OCI-LY7 (cell line): ENCODE measurements around the gene ENAM. TPM values are rescaled to one million over a fixed set of nuclear protein-coding genes. Genes with fewer than 3 reads are reported as not detected.

Experiments
- BruUV-seq: library from RNA; stranded (reverse); fragments of 400-500 nt; replicated peaks from 2 replicates; lab custom pipeline; 2021; lab: Mats Ljungman, UMichigan
- CTCF ChIA-PET: fragments of 300-600 bp; sonication (Branson Sonifier 250); formaldehyde crosslinking; loops from one replicate; lab custom pipeline; 2022; ENCODE audit warnings: antibody characterized with exemption; ENCODE audit not compliant: unreplicated experiment; lab: Charles Lee
- POLR2A ChIA-PET: fragments of 300-600 bp; sonication (Branson Sonifier 250); formaldehyde crosslinking; loops from one replicate; lab custom pipeline; 2022; ENCODE audit warnings: antibody characterized with exemption; lab: Charles Lee
- DNase-seq: peaks from one replicate; pipeline ENCODE4 v3.0.0-alpha.2; 2015; ENCODE audit warnings: low spot score
- H2AFZ ChIP-seq: fragments of 200-600 bp; sonication (generic), shearing (Covaris generic); 2 replicates; pipeline ENCODE4 v1.6.1; 2014; ENCODE audit warnings: mild to moderate bottlenecking, antibody characterized with exemption, low read length, moderate library complexity
- H3K27ac ChIP-seq: fragments of 200-600 bp; sonication (generic); 2 replicates; pipeline ENCODE4 v1.5.1; 2014; ENCODE audit warnings: mixed run types, low read depth, mild to moderate bottlenecking, moderate library complexity, low read length, inconsistent platforms; ENCODE audit not compliant: poor library complexity, severe bottlenecking
- H3K36me3 ChIP-seq: fragments of 200-600 bp; sonication (generic); 2 replicates; pipeline ENCODE4 v1.6.1; 2014; ENCODE audit warnings: mild to moderate bottlenecking, antibody characterized with exemption, low read length, moderate library complexity, mixed read lengths; ENCODE audit not compliant: insufficient read depth
- H3K4me1 ChIP-seq: fragments of 200-600 bp; sonication (generic); 2 replicates; pipeline ENCODE4 v1.5.1; 2014; ENCODE audit warnings: mild to moderate bottlenecking, low read length; ENCODE audit not compliant: insufficient read depth, poor library complexity, severe bottlenecking
- H3K4me2 ChIP-seq: fragments of 200-600 bp; sonication (generic); 2 replicates; pipeline ENCODE4 v1.6.1; 2014; ENCODE audit warnings: mild to moderate bottlenecking, low read length
- H3K4me3 ChIP-seq: fragments of 200-600 bp; sonication (generic); 2 replicates; pipeline ENCODE4 v1.5.1; 2014; ENCODE audit warnings: mild to moderate bottlenecking, low read depth, low read length; ENCODE audit not compliant: poor library complexity, severe bottlenecking
- H3K79me2 ChIP-seq: fragments of 200-600 bp; sonication (generic); 2 replicates; pipeline ENCODE4 v1.6.1; 2016; ENCODE audit warnings: low read depth, mild to moderate bottlenecking, low read length, moderate library complexity, mixed read lengths; ENCODE audit not compliant: insufficient read depth
- H3K9me2 ChIP-seq: fragments of 200-600 bp; sonication (generic); 2 replicates; pipeline ENCODE4 v1.6.1; 2016; ENCODE audit warnings: mild to moderate bottlenecking, low read length, mixed read lengths; ENCODE audit not compliant: insufficient read depth
- H3K9me3 ChIP-seq: fragments of 200-600 bp; sonication (generic); 2 replicates; pipeline ENCODE4 v1.6.1; 2014; ENCODE audit warnings: mild to moderate bottlenecking, mixed run types, low read length, mixed read lengths
- H4K20me1 ChIP-seq: fragments of 200-600 bp; sonication (generic); 2 replicates; pipeline ENCODE4 v1.6.1; 2014; ENCODE audit warnings: mild to moderate bottlenecking, antibody characterized with exemption, low read length, moderate library complexity, mixed read lengths; ENCODE audit not compliant: insufficient read depth
- CTCF ChIP-seq: fragments of 200-600 bp; sonication (generic); conservative IDR thresholded peaks from 2 replicates; pipeline ENCODE4 v1.5.1; 2014; ENCODE audit warnings: mild to moderate bottlenecking, antibody characterized with exemption, low read length, moderate library complexity, mixed read lengths
- EZH2phosphoT487 ChIP-seq: fragments of 200-600 bp; sonication (generic); IDR thresholded peaks from 2 replicates; pipeline ENCODE4 v1.6.1; 2018; ENCODE audit warnings: low read depth, borderline replicate concordance, mild to moderate bottlenecking, mixed run types, antibody characterized with exemption, low read length, moderate library complexity, mixed read lengths
- intact Hi-C: fragments of 100-400 bp; cut with micrococcal nuclease; formaldehyde crosslinking; loops from one replicate; pipeline ENCODE4 v1.10.0; 2022; ENCODE audit not compliant: unreplicated experiment
- total RNA-seq, 2 experiments: library from RNA; depleted of rRNA in 1 of 2; stranded (reverse); fragments of >200 nt in 1 of 2; shearing (Covaris generic) in 1 of 2; gene quantifications; 2 replicates each; pipeline ENCODE4 v1.2.3, GENCODE V29; 2014 to 2022

Gene ENAM
- total RNA-seq, 2 experiments from 2014 or later, result 0.32 to 3.5 TPM

- Histone ChIP-seq H3K9me3 (no peaks in the 10 kb centered on the region), H3K79me2 (no peaks in the 10 kb centered on the region), H3K4me1 (no peaks in the 10 kb centered on the region), H3K36me3 (no peaks in the 10 kb centered on the region), H3K27ac (no peak overlapping the region), H3K4me3 (no peak overlapping the region), H3K9me2 (no peaks in the 10 kb centered on the region), H3K4me2 (no peak overlapping the region), H4K20me1 (no peaks in the 10 kb centered on the region), H2AFZ (no peak overlapping the region)
- intact Hi-C loops, result no loop called here
- no peak for DNase-seq
- ChIA-PET CTCF (no interaction called here), POLR2A (interaction anchor here (0.6 kb wide), 1 partner anchor 134 kb away, joined by 3 read pairs; no protein-coding TSS in a partner anchor)
- TF ChIP-seq EZH2phosphoT487 (no peak), CTCF (no peak)
- BruUV-seq, result no TSS peak
These were observed 44.4 kb upstream of the ENAM start for GRCh38 chr4:70583952-70584834.

GRCh38 chr4:70586841-70587240, 41.7 kb upstream of the ENAM start:
- H3K9me2 ChIP-seq, result no peaks in the 10 kb centered on the region
- no peaks in the 10 kb centered on the region for H3K9me3 ChIP-seq
- no peak overlapping the region for H3K4me3 ChIP-seq
- no peak overlapping the region for H3K27ac ChIP-seq
- peaks cover 13% of the 10 kb centered on the region for H3K4me1 ChIP-seq
- ChIA-PET POLR2A (interaction anchor here (0.6 kb wide), 1 partner anchor 193 kb away, joined by 3 read pairs; no protein-coding TSS in a partner anchor), CTCF (no interaction called here)
- intact Hi-C loops, result no loop called here
- BruUV-seq, result no TSS peak
- no peaks in the 10 kb centered on the region for H4K20me1 ChIP-seq
- H3K79me2 ChIP-seq, result no peaks in the 10 kb centered on the region
- H3K36me3 ChIP-seq, result no peaks in the 10 kb centered on the region
- TF ChIP-seq CTCF (no peak), EZH2phosphoT487 (no peak)
- H3K4me2 ChIP-seq, result no peak overlapping the region
- no peak for DNase-seq
- no peak overlapping the region for H2AFZ ChIP-seq
